Gastroesophageal sphincter (tissue), 3 donors: ENCODE results near the gene ZNF213.
A peak's percentile ranks its signal among the peaks of the same experiment; 100 is the strongest.

Source experiments
- CTCF ChIP-seq, 4 experiments: fragments of 200-600 bp in 2 of 4; fragments of 450-650 bp in 2 of 4; sonication (generic) in 1 of 4; IDR thresholded peaks; one replicate each; pipeline ENCODE4 v1.5.1; 2017 to 2019; ENCODE audit warnings: antibody characterized with exemption in 4 of 4, mild to moderate bottlenecking in 2 of 4, moderate library complexity in 2 of 4
- POLR2A ChIP-seq, 2 donors: fragments of 450-650 bp; IDR thresholded peaks; one replicate each; pipeline ENCODE4 v1.6.1; 2017; ENCODE audit warnings: antibody characterized with exemption in 2 of 2, mild to moderate bottlenecking in 2 of 2, moderate library complexity in 1 of 2

- no peak for TF ChIP-seq POLR2A (IDR thresholded peaks at IDR 0.05)
- TF ChIP-seq CTCF (IDR thresholded peaks at IDR 0.05), result peak in 2 of 4 experiments; percentile 40 to 49
These were observed 3.0 kb upstream of the ZNF213 start for GRCh38 chr16:3131755-3132377.
